Mesodermal cell (in vitro differentiated cells): Measurements from ENCODE around the gene OR2J3.
"Not testable (repeated sequence)": the region's sequence is repeated elsewhere in the genome, so short reads cannot be mapped to it uniquely, and the experiment has no call there.

Experiments used
- H3K27ac ChIP-seq: 2 replicates; pipeline ENCODE4 v1.7.0; 2013; ENCODE audit warnings: mild to moderate bottlenecking, low read depth, low read length, moderate library complexity; ENCODE audit not compliant: severe bottlenecking
- H3K36me3 ChIP-seq: 2 replicates; pipeline ENCODE4 v1.7.1; 2013; ENCODE audit warnings: mild to moderate bottlenecking, low read length, moderate library complexity; ENCODE audit not compliant: control insufficient read depth, insufficient read depth
- H3K4me1 ChIP-seq: one replicate; pipeline ENCODE4 v1.7.1; 2013; ENCODE audit warnings: mild to moderate bottlenecking, low read length; ENCODE audit not compliant: insufficient read depth, control insufficient read depth, poor library complexity, severe bottlenecking
- H3K4me3 ChIP-seq: 2 replicates; pipeline ENCODE4 v1.7.0; 2013; ENCODE audit warnings: low read length, control low read depth, mild to moderate bottlenecking; ENCODE audit not compliant: insufficient read depth, poor library complexity, severe bottlenecking; ENCODE audit errors: extremely low read depth
- H3K9me3 ChIP-seq: 2 replicates; pipeline ENCODE4 v1.7.1; 2013; ENCODE audit warnings: mild to moderate bottlenecking, low read length, moderate library complexity; ENCODE audit not compliant: control insufficient read depth
- WGBS, 2 experiments: methylation state at CpG; one replicate each; pipeline ENCODE4 v1.1.5; 2013; ENCODE audit warnings: missing lambda C conversion rate in 2 of 2; ENCODE audit not compliant: insufficient coverage in 2 of 2; 5-methylcytosine and 5-hydroxymethylcytosine counted together

Gene OR2J3

DNA sequence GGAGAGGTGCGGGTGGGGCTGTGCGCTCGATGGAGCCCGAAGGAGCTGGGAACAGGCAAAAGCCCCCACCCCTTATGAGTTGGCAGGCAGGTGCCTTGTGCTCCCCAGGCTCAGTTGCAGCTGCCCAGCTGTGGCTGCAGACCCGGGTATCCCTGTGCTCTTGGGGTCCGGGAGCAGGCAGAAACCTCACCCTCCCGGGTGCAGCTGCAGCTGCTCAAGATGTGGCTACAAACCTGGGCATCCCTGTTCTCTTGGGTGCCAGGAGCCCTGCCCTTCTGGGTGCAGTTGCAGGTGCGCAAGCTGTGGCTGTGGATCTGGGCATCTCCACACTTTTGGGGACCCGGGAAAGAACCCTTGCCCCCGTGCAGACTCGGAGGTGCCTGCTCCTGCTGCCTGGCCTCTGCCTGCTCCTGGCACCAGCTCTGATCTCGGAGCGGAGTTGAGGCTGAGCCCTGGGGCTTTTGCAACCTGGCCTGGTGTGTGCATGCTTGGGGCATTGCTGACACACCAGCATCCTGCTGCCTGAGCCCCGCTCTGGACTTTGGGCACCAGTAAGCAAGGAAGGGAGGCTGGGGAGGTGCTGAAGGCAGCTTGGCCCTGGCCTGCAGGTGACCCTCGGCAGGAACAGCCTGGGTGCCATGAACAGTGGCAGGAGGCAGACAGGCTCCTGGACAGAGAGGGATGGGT is 21.6 kb downstream of the OR2J3 start:
- no peaks in the 10 kb centered on the region for H3K4me1 ChIP-seq
- 80 to 81% methylated on average over 14 to 15 of the region's 15 CpGs for WGBS, 2 experiments
- no peak overlapping the region for H3K4me3 ChIP-seq
- H3K9me3 ChIP-seq: no peaks in the 10 kb centered on the region
- H3K27ac ChIP-seq: no peak overlapping the region
- no peaks in the 10 kb centered on the region for H3K36me3 ChIP-seq

- no peak overlapping the region for H3K27ac ChIP-seq
- no peaks in the 10 kb centered on the region for H3K36me3 ChIP-seq
- no peaks in the 10 kb centered on the region for H3K9me3 ChIP-seq
- no peak overlapping the region for H3K4me3 ChIP-seq
- 97 to 100% methylated on average over 1 to 3 of the region's 4 CpGs for WGBS, 2 experiments
- H3K4me1 ChIP-seq: no peaks in the 10 kb centered on the region
Measured at GRCh38 chr6:29130644-29131043, 22.8 kb downstream of the OR2J3 start.

GRCh38 chr6:29131691-29132090 is 23.8 kb downstream of the OR2J3 start:
- no peak overlapping the region for H3K4me3 ChIP-seq
- H3K27ac ChIP-seq: no peak overlapping the region
- no peaks in the 10 kb centered on the region for H3K36me3 ChIP-seq
- WGBS, 2 experiments: no CpG with 5 or more reads among the region's 2 CpGs
- no peaks in the 10 kb centered on the region for H3K9me3 ChIP-seq
- H3K4me1 ChIP-seq: no peaks in the 10 kb centered on the region

GRCh38 chr6:29137724-29138123 is 29.9 kb downstream of the OR2J3 start:
- Histone ChIP-seq H3K9me3 (peaks cover 6% of the 10 kb centered on the region), H3K27ac (no peak overlapping the region), H3K4me3 (no peak overlapping the region), H3K36me3 (no peaks in the 10 kb centered on the region), H3K4me1 (no peaks in the 10 kb centered on the region)
- WGBS, 2 experiments: no CpG with 5 or more reads among the region's 4 CpGs

GRCh38 chr6:29141606-29142005 is 33.7 kb downstream of the OR2J3 start:
- Histone ChIP-seq H3K9me3 (peaks cover 20% of the 10 kb centered on the region), H3K4me1 (no peaks in the 10 kb centered on the region)
- WGBS, 2 experiments: no CpG with 5 or more reads among the region's 1 CpG

DNA sequence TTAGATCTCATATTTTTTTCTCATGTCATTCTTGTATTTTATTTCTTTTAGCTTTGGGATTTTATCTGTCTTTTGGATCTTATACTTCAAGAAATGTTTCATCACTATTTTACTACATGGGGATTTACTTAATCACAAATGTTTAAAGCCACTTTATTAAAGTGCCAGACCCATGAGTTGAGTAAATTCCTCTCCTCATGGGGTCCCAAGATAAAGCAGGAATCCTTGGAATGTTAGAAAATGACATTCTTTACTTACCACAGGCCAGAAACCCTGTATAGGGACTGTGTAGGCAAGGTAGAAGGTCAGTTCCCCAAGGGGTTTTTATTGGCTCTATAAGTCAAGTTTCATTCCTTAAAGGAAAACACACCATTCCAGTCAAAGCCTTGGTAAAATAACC is 34.5 kb downstream of the OR2J3 start:
- H3K9me3 ChIP-seq: peaks cover 20% of the 10 kb centered on the region
- no peak overlapping the region for H3K4me3 ChIP-seq
- H3K4me1 ChIP-seq: no peaks in the 10 kb centered on the region
- H3K36me3 ChIP-seq: no peaks in the 10 kb centered on the region
- no peak overlapping the region for H3K27ac ChIP-seq

More at GRCh38 chr6:29141606-29142005, 33.7 kb downstream of the OR2J3 start:
- Histone ChIP-seq H3K4me3 (no peak overlapping the region), H3K27ac (no peak overlapping the region), H3K36me3 (no peaks in the 10 kb centered on the region)

DNA sequence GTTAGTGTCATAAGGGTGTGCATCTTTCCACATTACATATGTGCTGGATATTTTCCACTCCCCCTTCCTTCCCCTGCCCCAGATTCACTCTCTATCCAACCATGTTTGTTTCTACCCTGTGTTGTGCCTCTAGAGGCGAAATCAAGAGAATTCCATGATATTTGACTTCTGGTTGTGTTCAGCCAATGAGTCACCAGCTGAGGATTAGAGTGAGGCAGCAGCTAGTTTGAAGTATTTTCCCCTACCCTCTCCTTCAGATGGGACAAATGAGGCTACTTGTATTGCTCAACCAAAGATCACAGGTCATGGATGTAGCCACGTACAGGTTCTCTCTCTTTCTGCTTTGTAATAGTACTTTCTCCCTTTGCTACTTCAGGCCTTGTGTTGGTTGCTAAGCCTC is 38.3 kb downstream of the OR2J3 start:
- Histone ChIP-seq H3K9me3 (peaks cover 20% of the 10 kb centered on the region), H3K4me3 (no peak overlapping the region), H3K4me1 (no peaks in the 10 kb centered on the region), H3K27ac (no peak overlapping the region), H3K36me3 (no peaks in the 10 kb centered on the region)
- WGBS, 2 experiments: 81 to 89% methylated on average over 1 to 2 of the region's 2 CpGs

DNA sequence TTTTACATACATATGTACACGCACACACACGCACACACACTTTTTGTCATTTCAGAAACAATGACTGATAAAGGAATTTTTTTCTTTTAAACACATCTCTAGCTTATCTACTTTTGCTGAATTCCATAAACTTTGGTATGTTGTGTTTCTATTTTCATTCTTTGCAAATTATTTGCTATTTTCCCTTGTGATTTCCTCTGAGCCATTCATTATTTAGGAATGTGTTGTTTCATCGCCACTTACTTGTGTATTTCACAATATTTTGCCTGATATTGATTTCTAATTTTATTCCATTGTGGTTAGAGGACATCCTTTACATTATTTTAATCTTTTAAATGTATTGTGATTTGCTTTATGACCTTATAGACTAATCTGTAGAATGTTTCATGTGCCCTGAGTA is 39.2 kb downstream of the OR2J3 start:
- no CpG with 5 or more reads among the region's 3 CpGs for WGBS, 2 experiments
- peaks cover 20% of the 10 kb centered on the region for H3K9me3 ChIP-seq
- no peak overlapping the region for H3K4me3 ChIP-seq
- no peaks in the 10 kb centered on the region for H3K36me3 ChIP-seq
- no peaks in the 10 kb centered on the region for H3K4me1 ChIP-seq
- H3K27ac ChIP-seq: no peak overlapping the region

- WGBS, 2 experiments: 92 to 100% methylated on average over 1 to 2 of the region's 3 CpGs
- H3K4me3 ChIP-seq, H3K36me3 ChIP-seq, H3K9me3 ChIP-seq, H3K27ac ChIP-seq, H3K4me1 ChIP-seq: not testable (repeated sequence)
Measured at GRCh38 chr6:29149444-29149843, 41.6 kb downstream of the OR2J3 start.

DNA sequence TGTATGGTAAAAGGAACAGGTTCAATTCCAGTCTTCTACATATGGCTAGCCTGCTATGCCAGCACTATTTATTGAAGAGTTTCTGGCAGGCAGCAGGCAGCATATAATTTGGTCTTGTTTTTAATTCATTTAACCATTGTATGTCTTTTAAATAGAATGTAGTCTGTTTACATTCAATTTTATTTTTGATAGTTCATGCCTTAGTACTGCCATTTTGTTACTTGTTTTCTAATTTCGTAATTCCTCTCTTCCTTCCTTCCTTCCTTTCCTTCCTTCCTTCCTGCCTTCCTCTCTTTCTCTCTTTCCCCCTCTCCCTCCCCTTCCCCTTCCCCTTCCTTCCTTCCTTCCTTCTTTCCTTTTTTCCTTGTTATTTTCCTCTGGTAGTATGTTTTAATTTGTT is 45.2 kb downstream of the OR2J3 start:
- Histone ChIP-seq H3K4me3 (no peak overlapping the region), H3K4me1 (no peaks in the 10 kb centered on the region), H3K36me3 (no peaks in the 10 kb centered on the region), H3K27ac (no peak overlapping the region), H3K9me3 (no peaks in the 10 kb centered on the region)
- WGBS, 2 experiments: 80 to 86% methylated on average over 1 of the region's 1 CpG

DNA sequence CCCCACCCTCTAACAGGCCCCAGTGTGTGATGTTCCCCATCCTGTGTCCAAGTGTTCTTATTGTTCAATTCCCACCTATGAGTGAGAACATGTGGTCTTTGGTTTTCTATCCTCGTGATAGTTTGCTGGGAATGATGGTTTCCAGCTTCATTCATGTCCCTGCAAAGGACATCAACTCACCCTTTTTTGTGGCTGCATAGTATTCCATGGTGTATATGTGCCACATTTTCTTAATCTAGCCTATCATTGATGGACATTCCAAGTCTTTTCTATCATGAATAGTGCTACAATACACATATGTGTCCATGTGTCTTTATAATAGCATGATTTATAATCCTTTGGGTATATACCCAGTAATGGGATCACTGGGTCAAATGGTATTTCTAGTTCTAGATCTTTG is 47.3 kb downstream of the OR2J3 start:
- not testable (repeated sequence) for H3K27ac ChIP-seq, H3K36me3 ChIP-seq, H3K4me1 ChIP-seq, H3K9me3 ChIP-seq, H3K4me3 ChIP-seq
- WGBS, 2 experiments: 38% methylated on average over 1 of the region's 1 CpG; no CpG with 5 or more reads in 1 of the 2 experiments
